A549 (cell line): ENCODE measurements around the gene MRPS34. TPM values are rescaled to one million over a fixed set of nuclear protein-coding genes. Genes with fewer than 3 reads are reported as not detected.
A peak's percentile ranks its signal among the peaks of the same experiment; 100 is the strongest.

Experiments
- ATAC-seq, 2 experiments: fragments of 200-7000 bp in 1 of 2; fragments of >200 bp in 1 of 2; cut with Nextera tagmentation in 1 of 2; cut with Tn5 transposase in 1 of 2; 3 replicates each; pipeline versions ENCODE4 v1.8.0 to v1.9.1; 2018 to 2020; ENCODE audit warnings: mild to moderate bottlenecking in 1 of 2, moderate library complexity in 1 of 2
- CTCF ChIA-PET: fragments of 300-600 bp; sonication (Branson Sonifier 250); formaldehyde crosslinking; extraction: SDS; loops from one replicate; lab custom pipeline; 2021; ENCODE audit warnings: antibody characterized with exemption, inconsistent platforms; lab: Yijun Ruan, JAX
- POLR2A ChIA-PET: fragments of 350-600 bp; formaldehyde crosslinking; extraction: SDS; loops from one replicate; lab custom pipeline; 2021; ENCODE audit warnings: antibody characterized with exemption, inconsistent platforms; lab: Yijun Ruan, JAX
- DNase-seq, 2 experiments: peaks; one replicate each; pipeline versions ENCODE4 v3.0.0 to v3.0.0-alpha.2; 2011 to 2016; ENCODE audit warnings: low read depth in 1 of 2, low spot score in 1 of 2
- FAIRE-seq: peaks from 2 replicates; lab custom pipeline; 2011; peaks lifted over from hg19 to GRCh38; lab: Jason Lieb, UNC
- H3K27ac ChIP-seq, 2 experiments: fragments of >200 bp; sonication (Bioruptor Twin); formaldehyde crosslinking; 3 replicates each; pipeline ENCODE4 v1.5.1; 2016 to 2017
- H3K4me1 ChIP-seq: fragments of >200 bp; sonication (Bioruptor Twin); formaldehyde crosslinking; 3 replicates; pipeline ENCODE4 v1.6.1; 2016
- H3K4me2 ChIP-seq: fragments of >200 bp; sonication (Bioruptor Twin); formaldehyde crosslinking; 3 replicates; pipeline ENCODE4 v1.6.1; 2016
- H3K4me3 ChIP-seq: fragments of >200 bp; sonication (Bioruptor Twin); formaldehyde crosslinking; 3 replicates; pipeline ENCODE4 v1.5.1; 2016
- H3K9me3 ChIP-seq: fragments of >200 bp; sonication (Bioruptor Twin); formaldehyde crosslinking; 3 replicates; pipeline ENCODE4 v1.6.1; 2016
- BHLHE40 ChIP-seq: IDR thresholded peaks from 2 replicates; pipeline ENCODE4 v1.6.1; 2012; ENCODE audit warnings: low read depth, low read length, inconsistent platforms
- CBX8 ChIP-seq: fragments of 200-600 bp; sonication (generic); IDR thresholded peaks from 2 replicates; pipeline ENCODE4 v1.6.1; 2016
- CHD2 ChIP-seq: fragments of 150-350 bp; IDR thresholded peaks from 2 replicates; pipeline ENCODE4 v1.6.1; 2014; ENCODE audit warnings: low read length; ENCODE audit not compliant: partially characterized antibody
- CTCF ChIP-seq: fragments of >200 bp; sonication (Bioruptor Twin); formaldehyde crosslinking; IDR thresholded peaks from 3 replicates; pipeline ENCODE4 v1.5.1; 2016
- E2F6 ChIP-seq: IDR thresholded peaks from 2 replicates; pipeline ENCODE4 v1.6.1; 2012; ENCODE audit warnings: low read depth, borderline replicate concordance
- EHMT2 ChIP-seq: fragments of 200-600 bp; sonication (generic); IDR thresholded peaks from 2 replicates; pipeline ENCODE4 v1.6.1; 2016; ENCODE audit warnings: antibody characterized with exemption, low read depth, mild to moderate bottlenecking, moderate library complexity
- ELK1 ChIP-seq: fragments of 150-350 bp; IDR thresholded peaks from 2 replicates; pipeline ENCODE4 v1.6.1; 2014; ENCODE audit warnings: low read depth, mild to moderate bottlenecking, low read length
- ESRRA ChIP-seq: fragments of 150-350 bp; IDR thresholded peaks from 2 replicates; pipeline ENCODE4 v1.6.1; 2014; ENCODE audit warnings: mild to moderate bottlenecking, low read length, borderline replicate concordance
- FOSL2 ChIP-seq, 2 experiments: fragments of 450-650 bp in 1 of 2; fragments of >200 bp in 1 of 2; sonication (Bioruptor Twin) in 1 of 2; formaldehyde crosslinking; IDR thresholded peaks; 2 replicates each; pipeline versions ENCODE4 v1.5.0 to v1.6.1; 2016 to 2020; ENCODE audit warnings: mild to moderate bottlenecking in 1 of 2, moderate library complexity in 1 of 2
- FOXS1 ChIP-seq: fragments of 250-450 bp; sonication (Bioruptor Pico); IDR thresholded peaks from 2 replicates; pipeline ENCODE4 v1.5.0; 2020; ENCODE audit warnings: mild to moderate bottlenecking, moderate library complexity
- GATA3 ChIP-seq: IDR thresholded peaks from 2 replicates; pipeline ENCODE4 v1.6.1; 2012; ENCODE audit warnings: borderline replicate concordance
- HEYL ChIP-seq: fragments of 250-450 bp; sonication (Bioruptor Pico); IDR thresholded peaks from 2 replicates; pipeline ENCODE4 v1.8.0; 2021; ENCODE audit warnings: mild to moderate bottlenecking, moderate library complexity
- HMGXB4 ChIP-seq: fragments of 250-450 bp; sonication (Bioruptor Pico); IDR thresholded peaks from 2 replicates; pipeline ENCODE4 v1.5.0; 2021; ENCODE audit warnings: mild to moderate bottlenecking, moderate library complexity, borderline replicate concordance
- HOXB13 ChIP-seq: fragments of 250-450 bp; sonication (Bioruptor Pico); IDR thresholded peaks from 2 replicates; pipeline ENCODE4 v1.5.0; 2020; ENCODE audit warnings: low read depth, mild to moderate bottlenecking, moderate library complexity
- MAX ChIP-seq: IDR thresholded peaks from 2 replicates; pipeline ENCODE4 v1.6.1; 2012
- MAZ ChIP-seq: fragments of 150-350 bp; IDR thresholded peaks from 2 replicates; pipeline ENCODE4 v1.6.1; 2014; ENCODE audit warnings: antibody characterized with exemption, low read depth, low read length, borderline replicate concordance
- NR3C1 ChIP-seq: fragments of >200 bp; sonication (Bioruptor Twin); formaldehyde crosslinking; IDR thresholded peaks from 3 replicates; pipeline ENCODE4 v1.6.1; 2017
- POLR2AphosphoS2 ChIP-seq: conservative IDR thresholded peaks from 2 replicates; pipeline ENCODE4 v1.6.1; 2012; ENCODE audit warnings: low read length, improper control_type of control experiment, inconsistent platforms
- RCOR1 ChIP-seq: fragments of 150-350 bp; IDR thresholded peaks from 2 replicates; pipeline ENCODE4 v1.6.1; 2014; ENCODE audit warnings: antibody characterized with exemption, low read length, low read depth
- RFX5 ChIP-seq: fragments of 450-650 bp; IDR thresholded peaks from 2 replicates; pipeline ENCODE4 v1.7.1; 2014; ENCODE audit warnings: antibody characterized with exemption, mild to moderate bottlenecking, moderate library complexity
- SREBF2 ChIP-seq: fragments of 450-650 bp; IDR thresholded peaks from 2 replicates; pipeline ENCODE4 v1.6.1; 2014; ENCODE audit warnings: mild to moderate bottlenecking, moderate library complexity
- TFCP2L1 ChIP-seq: fragments of 250-450 bp; sonication (Bioruptor Pico); IDR thresholded peaks from 2 replicates; pipeline ENCODE4 v1.5.0; 2021; ENCODE audit warnings: mild to moderate bottlenecking
- TP53 ChIP-seq: fragments of 250-450 bp; sonication (Bioruptor Pico); IDR thresholded peaks from 2 replicates; pipeline ENCODE4 v1.5.0; 2021; ENCODE audit warnings: mild to moderate bottlenecking, moderate library complexity
- ZSCAN20 ChIP-seq: fragments of 250-450 bp; sonication (Bioruptor Pico); IDR thresholded peaks from 2 replicates; pipeline ENCODE4 v1.8.0; 2022; ENCODE audit warnings: mild to moderate bottlenecking, moderate library complexity
- WGBS: methylation state at CpG from one replicate; pipeline ENCODE4 v1.1.6; 2017; ENCODE audit errors: missing lambda C conversion rate; 5-methylcytosine and 5-hydroxymethylcytosine counted together
- polyA plus RNA-seq, 4 experiments: library from polyadenylated mRNA; depleted of rRNA in 3 of 4; stranded (reverse); fragments of >200 nt; fragmentation: RNase III in 1 of 4; extraction: RNeasy Plus Mini Kit Qiagen cat#74134 plus additional on column Dnase treatment in 1 of 4; gene quantifications; 2 replicates in 3 of 4; 3 replicates in 1 of 4; pipeline ENCODE4 v1.2.3, GENCODE V29; 2011 to 2017

The MRPS34 gene
- polyA plus RNA-seq, 2 of the 4 experiments (the other 2 are of a cell fraction): 118 to 220 TPM

GRCh38 chr16:1774448-1774780 is 1.5 kb upstream of the MRPS34 start:
- peak overlapping the region in 1 of 2 experiments; percentile 98; a peak in 4 of 6 replicates for H3K27ac ChIP-seq
- TF ChIP-seq HEYL (CRISPR knock-in tag): no peak
- no peak for TF ChIP-seq ZSCAN20 (CRISPR knock-in tag)
- no peak for TF ChIP-seq CTCF
- no peak for TF ChIP-seq CHD2
- TF ChIP-seq RCOR1: no peak
- no peak for TF ChIP-seq MAZ
- no peak for TF ChIP-seq HOXB13 (CRISPR knock-in tag)
- no peak for TF ChIP-seq BHLHE40
- no peak for TF ChIP-seq FOXS1
- no peak for TF ChIP-seq HMGXB4 (CRISPR knock-in tag)
- TF ChIP-seq E2F6: no peak
- no peak for TF ChIP-seq ESRRA
- no peak for TF ChIP-seq NR3C1
- H3K4me2 ChIP-seq: peak overlapping the region; percentile 90
- ChIA-PET CTCF (interaction anchor here (0.7 to 2.3 kb wide), 13 partner anchors 8 to 96 kb away, joined by 3 to 13 read pairs (median 4); partner anchors contain the start of genes IGFALS, JPT2, MAPK8IP3 and NUBP2), POLR2A (interaction anchor here (0.8 to 6.5 kb wide), 2 partner anchors 8 to 69 kb away, joined by 3 to 46 read pairs; partner anchors contain the start of genes MAPK8IP3, NUBP2 and SPSB3)
- no peak for ATAC-seq
- peak overlapping the region; percentile 85; the same call in 1 of the 3 replicates for H3K4me3 ChIP-seq
- peaks cover 20% of the 10 kb centered on the region for H3K4me1 ChIP-seq
- WGBS: 90% methylated on average over 6 of the region's 7 CpGs
- no peak for FAIRE-seq
- no peak for DNase-seq
- H3K9me3 ChIP-seq: no peaks in the 10 kb centered on the region

- TF ChIP-seq ZSCAN20 (CRISPR knock-in tag) (no peak), POLR2AphosphoS2 (no peak), ESRRA (no peak), FOSL2 (IDR thresholded peaks at IDR 0.05) (no peak), FOSL2 (CRISPR knock-in tag; IDR thresholded peaks at IDR 0.05) (no peak), EHMT2 (no peak), ELK1 (no peak), GATA3 (no peak), BHLHE40 (no peak), CBX8 (no peak), HEYL (CRISPR knock-in tag) (no peak), SREBF2 (no peak), RFX5 (no peak), TFCP2L1 (CRISPR knock-in tag) (no peak), CTCF (no peak; the same call in 2 of the 3 replicates), MAX (no peak), TP53 (CRISPR knock-in tag) (no peak)
- ChIA-PET POLR2A (interaction anchor here (0.8 to 6.5 kb wide), 2 partner anchors 8 to 68 kb away, joined by 3 to 46 read pairs; partner anchors contain the start of genes MAPK8IP3, NUBP2 and SPSB3), CTCF (interaction anchor here (0.7 to 2.3 kb wide), 15 partner anchors 9 to 96 kb away, joined by 3 to 13 read pairs (median 4); partner anchors contain the start of genes IGFALS, JPT2, MAPK8IP3 and NUBP2)
- ATAC-seq (peak in 1 of 2 experiments; percentile 1; a peak in 3 of 6 replicates), FAIRE-seq (no peak), DNase-seq (no peak)
- H3K27ac ChIP-seq: peak overlapping the region; percentile 95 to 98
- peaks cover 21% of the 10 kb centered on the region for H3K4me1 ChIP-seq
- H3K9me3 ChIP-seq: no peaks in the 10 kb centered on the region
- WGBS: 26% methylated on average over 33 of the region's 45 CpGs
- peak overlapping the region; percentile 90 for H3K4me2 ChIP-seq
- H3K4me3 ChIP-seq: peak overlapping the region; percentile 85
Observed at GRCh38 chr16:1773703-1774447, 941 bp upstream of the MRPS34 start.
